ELF-1 (cell line): Measurements from ENCODE around the gene HINT2.

Experiments
- DNase-seq: peaks from one replicate; pipeline ENCODE4 v3.0.0-alpha.2; 2016; ENCODE audit warnings: low read depth, low spot score

The HINT2 gene

GRCh38 chr9:35814841-35815543, at the start of gene HINT2:
Gene HINT2, minus strand, starts transcription at chr9:35815042. Its CDS starts 63 bp downstream, at chr9:35814979.
- DNase-seq: peak; percentile 99

DNA sequence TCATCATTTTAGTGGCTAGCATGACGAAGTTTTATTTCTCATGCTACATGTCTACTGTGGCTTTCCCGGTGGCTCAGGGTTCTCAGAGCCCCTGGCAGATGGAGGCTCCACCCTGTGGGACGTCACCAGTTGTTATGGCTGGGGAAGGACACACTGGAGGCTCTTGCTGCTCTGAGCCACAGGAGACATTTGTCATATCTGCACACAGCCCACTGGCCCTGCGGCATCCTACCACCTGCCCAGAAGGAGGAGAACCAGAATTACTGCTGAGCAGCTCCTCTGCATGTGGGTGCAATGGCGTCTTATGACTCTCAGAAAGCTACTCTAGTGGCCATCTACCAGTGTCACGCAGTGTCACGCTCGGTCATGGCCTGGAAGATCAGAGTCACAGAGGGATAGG, 48.7 kb upstream of the HINT2 start:
- no peak for DNase-seq

- DNase-seq: no peak
Measured at GRCh38 chr9:35862328-35862727, 47.5 kb upstream of the HINT2 start.

- no peak for DNase-seq
Measured at GRCh38 chr9:35861161-35861897, 46.5 kb upstream of the HINT2 start.

DNA sequence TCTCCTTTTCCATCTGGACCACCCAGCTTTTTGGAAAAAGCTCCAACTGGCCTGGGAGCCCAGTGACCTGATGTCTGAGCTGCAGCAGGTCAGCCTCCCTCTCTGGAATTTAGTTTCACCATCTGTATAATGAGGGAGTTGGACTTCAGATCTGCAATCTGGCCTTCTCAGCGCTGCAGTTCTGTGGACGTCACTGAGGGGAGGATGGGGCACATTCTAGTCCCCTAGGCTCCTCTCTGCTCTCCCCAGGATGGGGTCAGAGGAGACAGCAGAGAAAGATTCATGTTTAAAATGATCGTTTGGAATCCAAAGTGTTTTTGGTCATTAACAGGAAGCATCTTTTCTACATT, 45.1 kb upstream of the HINT2 start:
- DNase-seq: no peak

- no peak for DNase-seq
Measured at GRCh38 chr9:35859310-35859989, 44.6 kb upstream of the HINT2 start.

GRCh38 chr9:35858458-35858857, 43.6 kb upstream of the HINT2 start:
- DNase-seq: no peak

- DNase-seq: no peak
Measured at GRCh38 chr9:35856882-35857281, 42.0 kb upstream of the HINT2 start.

DNA sequence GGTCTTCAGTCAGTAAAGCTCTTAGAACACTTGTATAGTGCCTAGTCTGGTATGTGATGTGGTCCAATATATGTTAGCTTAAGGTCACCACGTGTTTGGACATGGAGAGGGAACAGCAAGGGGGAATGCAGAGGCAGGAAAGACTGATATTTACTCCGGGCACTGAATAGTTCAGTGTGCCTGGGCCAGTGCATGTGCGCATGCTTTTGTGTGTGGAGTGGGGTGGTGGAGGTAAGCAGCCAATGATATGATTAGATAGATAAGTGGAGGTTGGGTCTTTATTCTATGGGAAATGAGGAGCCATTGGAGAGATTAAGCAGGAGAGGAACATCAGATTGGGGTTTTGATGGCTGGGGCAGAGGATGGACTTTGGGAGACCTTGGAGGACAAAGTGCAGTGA, 41.4 kb upstream of the HINT2 start:
- DNase-seq: no peak

- no peak for DNase-seq
Measured at GRCh38 chr9:35854091-35854762, 39.4 kb upstream of the HINT2 start.

DNA sequence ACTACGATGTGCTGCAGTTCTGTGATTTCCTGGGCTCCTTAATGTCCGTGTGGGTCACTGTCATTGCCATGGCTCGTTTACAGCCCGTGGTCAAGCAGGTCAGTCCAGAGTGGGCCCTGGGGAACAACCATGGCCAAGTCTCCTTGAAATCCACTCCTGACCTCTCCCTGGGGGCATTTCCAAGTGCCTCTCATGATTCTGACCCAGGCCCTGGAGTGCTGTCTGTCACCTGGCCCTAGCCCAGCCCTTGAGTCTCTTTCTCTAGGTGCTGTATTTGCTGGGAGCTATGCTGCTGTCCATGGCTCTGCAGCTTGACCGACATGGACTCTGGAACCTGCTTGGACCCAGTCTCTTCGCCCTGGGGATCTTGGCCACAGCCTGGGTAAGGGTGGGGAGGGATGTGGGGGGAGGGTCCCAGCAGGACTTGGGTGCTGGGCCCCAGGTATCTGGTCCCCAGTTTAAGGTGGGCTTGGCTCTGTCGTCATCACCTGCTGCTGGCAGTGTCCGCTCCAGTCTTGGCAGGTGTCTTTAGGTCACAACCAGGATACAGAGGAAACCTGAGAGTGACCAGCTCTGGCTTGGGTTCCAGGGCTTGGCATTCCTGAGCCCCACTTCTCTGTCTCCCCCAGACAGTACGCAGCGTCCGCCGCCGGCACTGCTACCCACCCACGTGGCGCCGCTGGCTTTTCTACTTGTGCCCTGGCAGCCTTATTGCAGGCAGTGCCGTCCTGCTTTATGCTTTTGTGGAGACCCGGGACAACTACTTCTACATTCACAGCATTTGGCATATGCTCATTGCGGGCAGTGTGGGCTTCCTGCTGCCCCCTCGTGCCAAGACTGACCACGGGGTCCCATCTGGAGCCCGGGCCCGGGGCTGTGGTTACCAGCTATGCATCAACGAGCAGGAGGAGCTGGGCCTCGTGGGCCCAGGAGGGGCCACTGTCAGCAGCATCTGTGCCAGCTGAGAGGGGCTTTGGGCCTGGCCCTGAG, 38.3 kb upstream of the HINT2 start:
- DNase-seq: no peak

- no peak for DNase-seq
Measured at GRCh38 chr9:35852267-35852815, 37.5 kb upstream of the HINT2 start.

DNA sequence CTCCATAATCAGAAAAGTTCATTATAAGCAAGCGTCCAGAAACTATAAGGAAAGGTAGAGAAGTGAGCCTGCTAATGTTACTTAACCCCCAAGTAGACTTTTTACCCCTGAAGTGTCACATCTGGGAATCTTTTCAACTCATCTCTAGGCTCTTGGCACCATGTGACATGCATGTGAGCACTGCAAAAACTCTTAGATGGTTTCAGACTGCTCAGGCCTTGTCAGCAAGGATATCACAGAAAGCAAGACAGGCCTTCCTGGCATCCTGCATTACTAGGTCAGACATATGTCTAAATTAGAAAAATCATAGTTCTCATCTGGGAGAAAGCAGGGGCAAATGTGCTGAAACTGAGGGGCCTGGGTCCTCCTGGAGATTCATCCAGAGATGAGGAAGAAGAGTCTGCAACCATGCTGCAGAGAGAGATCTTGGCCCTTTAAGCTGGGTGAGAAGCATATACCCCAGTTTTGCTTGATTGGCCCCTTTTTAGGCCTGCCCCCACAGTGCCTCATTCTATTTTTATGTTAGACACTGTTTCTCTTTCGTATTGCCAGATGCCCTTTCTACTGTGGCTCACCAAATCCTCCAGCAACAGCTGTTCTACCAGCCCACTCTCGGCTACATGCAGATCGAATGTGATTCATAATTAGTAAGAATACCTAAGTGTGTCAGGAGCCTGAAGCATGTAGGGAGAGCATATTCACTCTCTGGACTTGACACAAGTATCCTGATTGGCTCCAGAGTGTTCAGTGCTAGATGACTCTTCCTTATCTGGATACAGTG, 33.1 kb upstream of the HINT2 start:
- no peak for DNase-seq

GRCh38 chr9:35845824-35846771, 31.3 kb upstream of the HINT2 start:
- DNase-seq: peak; percentile 16

DNA sequence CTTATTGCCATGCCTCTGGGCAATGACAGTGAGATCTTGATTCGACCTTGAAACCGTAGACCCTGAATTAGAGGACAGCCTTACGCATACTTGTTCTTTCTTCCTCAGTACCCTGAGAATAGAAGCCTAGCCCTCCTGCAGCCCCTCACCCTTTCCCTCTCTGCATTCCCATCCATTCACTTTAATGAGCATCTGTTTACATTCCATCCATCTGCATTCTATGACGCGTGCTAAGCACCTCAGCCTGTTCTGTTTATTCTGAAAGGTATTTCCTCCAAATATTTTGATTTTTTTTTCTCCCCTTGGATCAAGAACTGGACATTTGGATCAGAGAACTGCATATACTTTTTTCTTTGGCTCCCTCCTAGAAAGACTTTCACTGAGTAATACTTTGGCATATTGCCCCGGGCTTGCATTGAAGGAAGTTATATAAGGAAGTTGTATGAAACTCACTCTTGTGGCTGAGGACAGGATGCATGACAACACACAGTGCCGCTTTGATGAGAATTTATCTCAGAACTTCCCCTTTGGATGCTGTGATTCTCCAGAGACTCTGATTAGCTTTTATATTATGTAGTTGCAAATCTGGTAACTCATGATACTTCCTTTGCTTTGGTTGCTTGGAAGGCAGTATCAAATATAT, 29.9 kb upstream of the HINT2 start:
- peak; percentile 19 for DNase-seq

DNA sequence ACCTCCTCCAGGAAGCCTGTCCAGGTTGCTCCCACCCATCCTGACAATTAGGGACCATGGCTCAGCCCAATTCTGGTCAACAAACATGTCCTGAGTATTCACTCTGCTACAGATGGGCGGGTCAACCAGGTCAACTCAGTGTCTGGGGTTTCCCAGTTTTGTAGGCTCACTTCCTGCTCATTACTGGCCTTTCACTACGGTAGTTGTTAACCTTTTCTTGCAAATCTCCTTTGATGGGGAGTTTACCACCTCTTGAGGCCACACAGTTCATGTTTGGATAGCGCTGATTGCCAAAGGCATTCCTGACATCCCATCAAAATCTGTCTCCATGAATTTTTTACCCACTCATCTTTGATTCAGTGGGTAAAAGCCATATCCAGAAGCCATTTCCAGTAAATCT, 28.0 kb upstream of the HINT2 start:
- DNase-seq: no peak

- DNase-seq: no peak
Measured at GRCh38 chr9:35842020-35842745, 27.3 kb upstream of the HINT2 start.

DNA sequence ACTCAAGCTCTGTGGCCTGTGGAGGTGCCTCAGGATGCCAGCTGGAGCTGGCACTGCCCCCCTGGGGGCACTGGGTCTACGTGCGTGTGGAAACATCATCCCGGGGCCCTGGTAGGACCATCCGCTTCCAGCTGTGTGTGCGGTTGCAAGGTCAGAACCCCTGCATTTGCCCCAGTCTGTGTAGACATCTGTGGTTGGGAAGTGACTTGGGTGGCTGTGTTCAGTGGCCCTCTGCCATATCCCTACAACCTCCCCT, 26.7 kb upstream of the HINT2 start:
- no peak for DNase-seq
